ENCODE data around the gene S100A4.
"Not testable (repeated sequence)": the region's sequence is repeated elsewhere in the genome, so short reads cannot be mapped to it uniquely, and the experiment has no call there.

The S100A4 gene

GRCh38 chr1:153533689-153534201, 11.9 kb downstream of the S100A4 start:
- peak; percentile 91 for DNase-seq (ENCODE audit: low read depth)

DNA sequence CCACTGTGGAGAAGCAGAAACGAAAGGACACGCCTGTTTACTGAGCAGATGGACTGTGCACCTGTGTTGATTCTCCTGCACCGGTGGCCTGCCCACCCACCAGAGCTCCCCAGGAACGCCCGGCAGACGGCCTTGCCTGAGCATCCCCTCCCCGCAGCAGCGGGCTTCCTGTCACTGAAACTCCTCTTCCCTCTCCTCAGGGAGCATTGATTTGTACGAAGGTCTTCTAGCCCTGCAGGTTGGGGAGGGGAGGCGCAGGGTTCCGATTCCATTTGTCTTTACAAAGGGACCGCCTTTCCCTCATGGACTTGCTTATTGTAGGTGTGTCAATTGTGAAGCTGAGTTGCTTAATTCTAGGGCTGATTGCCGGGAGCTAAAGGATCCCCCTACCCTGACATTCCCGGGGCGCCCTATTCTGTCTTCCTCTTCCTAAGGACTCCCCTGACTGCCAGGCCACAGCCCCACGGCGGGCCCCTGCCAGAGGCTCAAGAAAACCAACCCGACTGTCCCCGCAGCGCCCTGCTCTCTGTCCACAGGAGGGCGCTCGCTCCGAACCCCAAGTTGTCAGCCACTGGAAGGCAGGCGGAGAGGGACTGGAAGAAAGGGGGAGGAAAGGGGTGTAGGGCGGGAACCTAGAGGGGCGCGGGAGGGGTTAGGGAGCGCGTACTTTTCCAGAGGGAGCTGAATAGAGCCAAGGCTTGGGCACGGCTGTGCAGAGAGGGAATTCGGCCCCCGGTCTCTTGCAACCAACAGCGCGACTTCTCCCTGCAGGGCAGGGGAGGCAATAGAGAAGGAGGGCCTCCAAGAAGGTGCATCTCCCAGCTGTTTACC, 12.6 kb downstream of the S100A4 start:
- peak; percentile 88 for DNase-seq (ENCODE audit: low read depth)

DNA sequence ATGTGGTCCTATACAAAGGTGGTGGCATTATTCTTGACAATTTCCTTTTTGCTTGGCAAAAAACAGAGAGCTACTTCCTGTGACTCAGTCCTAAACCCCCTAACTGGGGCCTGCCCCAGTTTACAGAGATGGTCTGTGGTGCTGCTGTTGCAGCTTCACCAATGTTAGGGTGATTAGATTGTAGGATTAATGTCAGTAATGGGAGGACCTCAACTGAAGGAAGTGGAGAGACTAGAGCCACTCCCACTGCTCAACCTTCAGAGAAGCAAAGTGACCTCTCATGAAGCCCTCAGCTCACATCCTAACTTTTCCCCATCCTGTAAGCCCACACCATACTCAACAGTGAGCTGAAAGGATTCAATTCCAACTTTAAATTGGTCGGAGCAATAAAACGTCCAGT, 13.4 kb downstream of the S100A4 start:
- no peak for DNase-seq (ENCODE audit: low read depth)

DNA sequence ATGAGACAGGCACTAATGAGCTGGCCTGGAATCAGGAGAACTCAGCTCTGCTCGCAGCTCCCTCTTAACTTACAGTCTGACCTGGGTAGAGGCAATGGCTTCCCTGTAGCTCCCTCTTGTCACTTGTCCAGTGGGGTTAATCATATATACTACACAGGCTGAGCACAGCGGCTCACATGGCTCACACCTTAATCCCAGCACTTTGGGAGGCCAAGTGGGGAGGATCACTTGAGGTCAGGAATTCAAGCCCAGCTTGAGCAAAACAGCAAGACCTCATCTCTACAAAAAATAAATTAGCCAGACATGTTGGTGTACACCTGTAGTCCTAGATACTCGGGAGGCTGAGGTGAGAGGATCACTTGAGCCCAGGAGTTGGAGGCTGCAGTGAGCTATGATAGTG, 14.0 kb downstream of the S100A4 start:
- DNase-seq (ENCODE audit: low read depth): no peak

GRCh38 chr1:153527683-153528040, 17.9 kb downstream of the S100A4 start:
- DNase-seq (ENCODE audit: low read depth): no peak

GRCh38 chr1:153527023-153527682, 18.5 kb downstream of the S100A4 start:
- no peak for DNase-seq (ENCODE audit: low read depth)

- DNase-seq (ENCODE audit: low read depth): no peak
These were observed 19.5 kb downstream of the S100A4 start for GRCh38 chr1:153526132-153526543.

- no peak for DNase-seq (ENCODE audit: low read depth)
These were observed 20.4 kb downstream of the S100A4 start for GRCh38 chr1:153525088-153525728.

DNA sequence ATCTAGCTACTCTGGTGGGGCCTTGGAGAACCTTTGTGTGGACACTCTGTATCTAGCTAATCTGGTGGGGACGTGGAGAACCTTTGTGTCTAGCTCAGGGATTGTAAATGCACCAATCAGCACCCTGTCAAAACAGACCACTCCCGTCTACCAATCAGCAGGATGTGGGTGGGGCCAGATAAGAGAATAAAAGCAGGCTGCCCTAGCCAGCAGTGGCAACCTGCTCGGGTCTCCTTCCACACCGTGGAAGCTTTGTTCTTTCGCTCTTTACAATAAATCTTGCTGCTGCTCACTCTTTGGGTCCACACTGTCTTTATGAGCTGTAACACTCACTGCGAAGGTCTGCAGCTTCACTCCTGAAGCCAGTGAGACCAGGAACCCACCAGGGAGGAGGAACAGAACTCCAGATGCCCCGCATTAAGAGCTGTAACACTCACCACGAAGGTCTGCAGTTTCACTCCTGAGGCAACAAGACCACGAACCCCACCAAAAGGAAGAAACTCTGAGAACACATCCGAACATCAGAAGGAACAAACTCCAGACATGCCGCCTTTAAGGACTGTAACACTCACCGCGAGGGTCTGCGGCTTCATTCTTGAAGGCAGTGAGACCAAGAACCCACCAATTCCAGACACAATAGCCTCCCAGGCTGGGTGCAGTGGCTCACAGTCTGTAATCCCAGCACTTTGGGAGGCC, 23.1 kb downstream of the S100A4 start:
- DNase-seq (ENCODE audit: low read depth): not testable (repeated sequence)

DNA sequence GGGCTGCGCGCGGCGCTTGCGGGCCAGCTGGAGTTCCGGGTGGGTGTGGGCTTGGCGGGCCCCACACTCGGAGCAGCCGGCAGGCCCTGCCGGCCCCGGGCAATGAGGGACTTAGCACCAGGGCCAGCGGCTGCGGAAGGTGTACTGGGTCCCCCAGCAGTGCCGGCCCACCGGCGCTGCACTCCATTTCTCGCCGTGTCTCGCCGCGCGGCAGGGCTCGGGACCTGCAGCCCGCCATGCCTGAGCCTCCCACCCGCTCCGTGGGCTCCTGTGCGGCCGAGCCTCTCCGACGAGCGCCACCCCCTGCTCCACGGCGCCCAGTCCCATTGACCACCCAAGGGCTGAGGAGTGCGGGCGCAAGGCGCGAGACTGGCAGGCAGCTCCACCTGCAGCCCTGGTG, 23.8 kb downstream of the S100A4 start:
- not testable (repeated sequence) for DNase-seq (ENCODE audit: low read depth)

GRCh38 chr1:153520818-153521476, 24.7 kb downstream of the S100A4 start:
- DNase-seq (ENCODE audit: low read depth): no peak

GRCh38 chr1:153520137-153520691, 25.4 kb downstream of the S100A4 start:
- not testable (repeated sequence) for DNase-seq (ENCODE audit: low read depth)

DNA sequence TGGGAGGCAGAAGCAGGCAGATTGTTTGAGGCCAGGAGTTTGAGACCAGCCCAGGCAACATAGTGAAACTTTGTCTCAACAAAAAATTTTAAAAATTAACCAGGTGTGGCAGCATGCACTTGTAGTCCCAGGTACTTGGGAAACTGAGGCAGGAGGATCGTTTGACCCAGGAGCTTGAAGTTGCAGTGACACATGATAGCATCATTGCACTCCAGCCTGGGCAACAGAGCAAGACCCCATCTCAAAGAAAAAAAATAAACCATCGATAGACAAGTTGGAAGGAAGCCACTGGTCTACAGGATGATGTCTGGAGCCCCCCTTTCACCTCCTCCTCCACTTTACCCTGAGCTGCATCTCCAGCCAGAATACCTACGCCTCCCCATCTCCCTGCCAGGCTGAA, 26.4 kb downstream of the S100A4 start:
- DNase-seq (ENCODE audit: low read depth): no peak

DNA sequence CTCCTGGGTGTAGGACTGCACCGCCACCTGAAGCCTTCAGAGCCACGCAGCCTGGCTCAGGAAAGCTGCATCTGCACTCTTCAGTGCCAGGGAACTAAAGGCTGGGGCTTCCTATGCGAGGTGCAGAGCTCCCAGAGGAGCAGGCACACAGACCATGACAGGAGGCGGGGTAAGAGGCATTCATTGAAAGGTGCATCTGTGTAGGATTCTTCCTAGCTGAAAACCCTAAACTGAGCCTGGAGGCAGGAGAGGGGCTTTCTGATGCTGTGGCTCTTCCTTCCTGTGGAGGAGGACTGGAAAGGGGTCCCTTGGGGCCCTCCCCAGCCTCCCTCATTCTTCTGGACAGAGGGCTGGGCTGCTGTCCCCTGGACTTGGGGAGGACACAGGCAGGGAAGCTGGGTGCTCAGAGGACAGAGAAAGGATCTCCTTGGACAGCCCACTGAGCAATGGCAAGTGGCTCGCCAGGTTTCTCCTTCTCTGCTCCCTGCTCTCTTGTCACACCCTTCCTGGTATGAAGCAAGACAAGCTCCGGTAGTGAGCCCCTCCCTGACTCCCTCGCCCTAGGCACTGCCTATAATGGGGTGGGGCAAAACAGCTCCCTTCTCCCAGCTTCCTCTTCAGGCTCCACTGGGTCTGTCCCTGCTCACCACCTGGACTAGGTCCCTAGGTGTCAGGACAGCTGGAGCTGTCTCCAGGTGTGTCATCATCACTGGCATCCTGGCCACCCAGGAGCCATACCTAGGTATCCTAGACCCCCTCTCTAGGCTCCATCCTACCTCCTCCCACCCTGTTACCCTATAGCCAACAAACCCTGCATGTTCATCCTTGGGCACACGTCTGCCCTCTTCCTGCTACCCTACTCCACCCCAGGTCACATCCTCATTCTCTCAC, 29.9 kb downstream of the S100A4 start:
- no peak for DNase-seq (ENCODE audit: low read depth)

DNA sequence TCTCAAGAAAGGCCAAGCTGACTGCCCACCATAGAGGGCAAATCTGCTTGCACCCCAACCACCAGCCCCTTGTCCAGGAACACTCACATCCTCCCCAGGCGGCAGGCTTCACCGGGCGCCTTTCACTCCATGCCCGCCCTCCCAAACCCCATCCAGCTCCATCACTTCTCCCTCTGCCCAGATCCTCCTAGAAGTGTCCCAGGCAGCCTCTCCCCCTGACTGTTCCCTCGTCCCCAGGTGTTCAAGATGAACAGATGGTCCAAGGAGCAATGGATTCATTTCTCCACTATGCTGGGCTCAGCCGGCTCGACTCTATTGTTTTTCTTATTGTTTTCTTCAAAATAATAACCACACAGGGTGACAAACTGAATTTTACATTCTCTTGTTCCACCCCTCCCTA, 31.9 kb downstream of the S100A4 start:
- no peak for DNase-seq (ENCODE audit: low read depth)

DNA sequence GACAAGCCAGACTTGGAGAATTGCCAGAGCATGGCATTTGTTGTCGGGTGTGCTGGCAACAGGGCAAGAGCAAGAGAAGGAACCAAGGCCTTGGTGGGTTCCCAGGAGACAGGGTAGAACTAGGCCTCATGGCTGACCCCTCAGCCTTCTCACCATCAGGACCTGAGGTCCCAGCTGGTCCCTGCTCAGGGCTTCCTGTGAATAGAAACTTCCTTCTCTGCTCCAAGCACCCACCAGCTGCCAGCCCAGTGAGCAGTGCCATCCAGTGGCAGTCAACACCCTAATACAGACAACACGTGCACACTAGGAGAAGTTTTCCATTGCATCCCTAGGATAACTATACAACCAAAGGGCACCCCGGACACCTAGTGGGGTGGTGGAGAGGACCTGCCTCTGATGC, 32.6 kb downstream of the S100A4 start:
- no peak for DNase-seq (ENCODE audit: low read depth)

DNA sequence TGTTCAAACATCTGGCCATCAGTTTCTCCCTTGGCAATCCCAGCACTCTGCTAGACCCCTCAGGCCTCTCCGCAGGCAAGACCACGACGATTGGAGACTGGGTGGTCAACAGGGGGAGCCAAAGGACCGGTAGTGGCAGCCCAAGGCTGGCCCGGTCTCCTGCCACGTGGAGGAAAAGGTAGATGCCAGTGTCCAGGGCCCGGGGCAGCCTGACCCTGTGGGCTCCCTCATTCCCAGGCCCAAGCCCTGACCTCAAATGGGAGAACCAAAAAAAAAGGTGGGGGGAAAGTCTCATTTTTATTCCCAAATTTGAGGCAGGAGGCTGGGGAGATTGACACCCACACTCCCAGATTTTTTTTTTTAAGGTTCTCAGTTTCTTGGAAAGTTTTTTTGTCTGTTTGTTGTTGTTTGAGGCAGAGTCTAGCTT, 34.6 kb downstream of the S100A4 start:
- peak; percentile 38 for DNase-seq (ENCODE audit: low read depth)

DNA sequence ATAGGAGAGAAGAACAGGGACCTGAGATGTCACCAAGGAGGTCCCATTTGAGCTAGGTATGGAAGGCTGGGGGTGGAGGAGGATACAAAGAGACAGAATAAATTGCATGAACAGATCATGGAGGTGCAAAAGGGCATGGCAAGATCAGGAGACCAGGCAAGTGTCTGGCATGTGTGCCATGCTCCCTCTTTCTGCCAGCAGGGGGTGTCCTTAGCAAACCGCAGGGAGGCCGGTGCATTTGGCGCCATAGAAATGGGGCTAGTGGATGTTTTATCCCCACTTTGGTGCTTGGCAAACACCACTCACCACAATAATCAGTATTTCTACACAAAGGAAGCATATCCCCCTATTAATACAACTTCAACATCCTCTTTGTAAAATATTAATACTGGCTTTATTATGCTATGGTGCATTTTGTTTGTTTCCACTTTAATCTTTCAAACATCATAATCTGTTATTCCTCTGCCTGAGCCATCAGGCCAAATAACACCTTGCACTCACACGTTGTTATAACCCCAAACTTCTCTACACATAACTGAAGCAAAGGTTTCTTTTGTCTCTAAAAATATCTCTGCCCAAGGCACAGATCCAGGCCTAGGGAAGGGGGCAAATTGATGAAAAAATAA, 35.8 kb downstream of the S100A4 start:
- DNase-seq (ENCODE audit: low read depth): no peak

GRCh38 chr1:153509036-153509435, 36.6 kb downstream of the S100A4 start:
- no peak for DNase-seq (ENCODE audit: low read depth)
